ENCODE measurements around the gene PRKCSH.
"Not testable (repeated sequence)": the region's sequence is repeated elsewhere in the genome, so short reads cannot be mapped to it uniquely, and the experiment has no call there.

Gene PRKCSH

GRCh38 chr19:11435057-11435832 is at the start of gene PRKCSH, which contains the start of gene ODAD3:
TSS of gene PRKCSH (plus strand) at chr19:11435635. CDS start at chr19:11436118, 483 bp downstream.
TSS of gene ODAD3 (minus strand) at chr19:11435121. CDS start at chr19:11435016, 105 bp downstream.
- peak; percentile 100 for DNase-seq

GRCh38 chr19:11387162-11388034 is 48.0 kb upstream of the PRKCSH start:
- DNase-seq, result no peak

- no peak for DNase-seq
Measured at GRCh38 chr19:11390359-11390758, 45.1 kb upstream of the PRKCSH start.

- no peak for DNase-seq
Measured at GRCh38 chr19:11390933-11391680, 44.3 kb upstream of the PRKCSH start.

GRCh38 chr19:11397089-11397610 is 38.3 kb upstream of the PRKCSH start:
- no peak for DNase-seq

- DNase-seq, result no peak
Measured at GRCh38 chr19:11399667-11400066, 35.8 kb upstream of the PRKCSH start.

GRCh38 chr19:11400798-11401197 is 34.6 kb upstream of the PRKCSH start:
- DNase-seq, result no peak

- no peak for DNase-seq
Measured at GRCh38 chr19:11401808-11402543, 33.5 kb upstream of the PRKCSH start.

- no peak for DNase-seq
Measured at GRCh38 chr19:11404588-11405222, 30.7 kb upstream of the PRKCSH start.

GRCh38 chr19:11405846-11406643 is 29.4 kb upstream of the PRKCSH start:
- DNase-seq, result no peak

GRCh38 chr19:11406703-11407236 is 28.7 kb upstream of the PRKCSH start:
- DNase-seq, result not testable (repeated sequence)

GRCh38 chr19:11408591-11408990 is 26.8 kb upstream of the PRKCSH start:
- DNase-seq, result no peak

GRCh38 chr19:11410682-11411081 is 24.8 kb upstream of the PRKCSH start:
- no peak for DNase-seq

- no peak for DNase-seq
Measured at GRCh38 chr19:11414544-11414943, 20.9 kb upstream of the PRKCSH start.

GRCh38 chr19:11416346-11417052 is 18.9 kb upstream of the PRKCSH start:
- no peak for DNase-seq

- peak; percentile 83 for DNase-seq
Measured at GRCh38 chr19:11418094-11418548, 17.3 kb upstream of the PRKCSH start.

- DNase-seq, result peak; percentile 92
Measured at GRCh38 chr19:11418549-11419506, 16.6 kb upstream of the PRKCSH start, which contains the start of gene RGL3. TSS of gene RGL3 (minus strand) at chr19:11419314. CDS start at chr19:11419278, 36 bp downstream.

Data from NCI-H510A (cell line).